PC-9 (cell line): ENCODE data around the gene FOXJ3. TPM values are rescaled to one million over a fixed set of nuclear protein-coding genes. Genes with fewer than 3 reads are reported as not detected.

Experiments used
- BruUV-seq: library from RNA; stranded (reverse); fragments of 400-500 nt; replicated peaks from 2 replicates; lab custom pipeline; 2021; lab: Mats Ljungman, UMichigan
- CTCF ChIA-PET: fragments of 300-600 bp; sonication (Branson Sonifier 250); formaldehyde crosslinking; loops from one replicate; lab custom pipeline; 2022; ENCODE audit warnings: antibody characterized with exemption; lab: Charles Lee
- POLR2A ChIA-PET: fragments of 300-600 bp; sonication (Branson Sonifier 250); formaldehyde crosslinking; loops from one replicate; lab custom pipeline; 2022; ENCODE audit warnings: antibody characterized with exemption; ENCODE audit not compliant: unreplicated experiment; lab: Charles Lee
- DNase-seq, 2 experiments: peaks; one replicate each; pipeline versions ENCODE4 v3.0.0 to v3.0.0-alpha.2; 2015 to 2022; ENCODE audit warnings: mixed read lengths in 1 of 2
- H2AFZ ChIP-seq: fragments of 200-600 bp; sonication (generic); 2 replicates; pipeline ENCODE4 v1.8.1; 2017; ENCODE audit warnings: antibody characterized with exemption
- H3F3A ChIP-seq: fragments of 200-600 bp; sonication (generic); 2 replicates; pipeline ENCODE4 v1.8.1; 2017; ENCODE audit warnings: antibody characterized with exemption, mild to moderate bottlenecking, low read depth; ENCODE audit not compliant: insufficient read depth
- H3K27ac ChIP-seq: fragments of 200-600 bp; sonication (generic); 2 replicates; pipeline ENCODE4 v1.6.1; 2016; ENCODE audit warnings: mixed run types
- H3K27me3 ChIP-seq: fragments of 200-600 bp; sonication (generic); 2 replicates; pipeline ENCODE4 v1.6.1; 2016; ENCODE audit warnings: low read depth, mixed run types; ENCODE audit not compliant: insufficient read depth
- H3K36me3 ChIP-seq: fragments of 200-600 bp; sonication (generic); 2 replicates; pipeline ENCODE4 v1.6.1; 2016; ENCODE audit warnings: low read depth, mixed run types
- H3K4me1 ChIP-seq: fragments of 200-600 bp; sonication (generic); replicated peaks from 2 replicates; pipeline ENCODE4 v1.6.1; 2016; ENCODE audit warnings: mixed run types; ENCODE audit not compliant: insufficient read depth
- H3K4me2 ChIP-seq: fragments of 200-600 bp; sonication (generic); 2 replicates; pipeline ENCODE4 v1.6.1; 2017; ENCODE audit warnings: mixed run types
- H3K4me3 ChIP-seq: fragments of 200-600 bp; sonication (generic); 2 replicates; pipeline ENCODE4 v1.6.1; 2016; ENCODE audit warnings: mixed run types
- H3K79me2 ChIP-seq: fragments of 200-600 bp; sonication (generic); 2 replicates; pipeline ENCODE4 v1.6.1; 2017; ENCODE audit warnings: low read depth, mixed run types
- H3K9me2 ChIP-seq: fragments of 200-600 bp; sonication (generic); 2 replicates; pipeline ENCODE4 v1.8.1; 2017; ENCODE audit warnings: mild to moderate bottlenecking; ENCODE audit not compliant: insufficient read depth
- H3K9me3 ChIP-seq: fragments of 200-600 bp; sonication (generic); 2 replicates; pipeline ENCODE4 v1.8.1; 2016; ENCODE audit warnings: low read depth; ENCODE audit not compliant: insufficient read depth
- H4K20me1 ChIP-seq: fragments of 200-600 bp; sonication (generic); 2 replicates; pipeline ENCODE4 v1.8.1; 2017; ENCODE audit not compliant: insufficient read depth
- CTCF ChIP-seq: fragments of 200-600 bp; sonication (generic); conservative IDR thresholded peaks from 2 replicates; pipeline ENCODE4 v1.6.1; 2017; ENCODE audit warnings: mixed run types, antibody characterized with exemption, mild to moderate bottlenecking, moderate library complexity
- EZH2 ChIP-seq: fragments of 200-600 bp; sonication (generic); IDR thresholded peaks from 2 replicates; pipeline ENCODE4 v1.8.0; 2017; ENCODE audit warnings: antibody characterized with exemption, low read depth
- intact Hi-C: fragments of 100-400 bp; cut with micrococcal nuclease; formaldehyde crosslinking; loops from one replicate; pipeline ENCODE4 v1.10.0; 2022; ENCODE audit not compliant: unreplicated experiment
- total RNA-seq: library from RNA; stranded (reverse); gene quantifications from 2 replicates; pipeline ENCODE4 v1.2.3, GENCODE V29; 2021

Gene FOXJ3
- total RNA-seq, 1 experiment from 2014 or later, result 60.4 TPM

DNA sequence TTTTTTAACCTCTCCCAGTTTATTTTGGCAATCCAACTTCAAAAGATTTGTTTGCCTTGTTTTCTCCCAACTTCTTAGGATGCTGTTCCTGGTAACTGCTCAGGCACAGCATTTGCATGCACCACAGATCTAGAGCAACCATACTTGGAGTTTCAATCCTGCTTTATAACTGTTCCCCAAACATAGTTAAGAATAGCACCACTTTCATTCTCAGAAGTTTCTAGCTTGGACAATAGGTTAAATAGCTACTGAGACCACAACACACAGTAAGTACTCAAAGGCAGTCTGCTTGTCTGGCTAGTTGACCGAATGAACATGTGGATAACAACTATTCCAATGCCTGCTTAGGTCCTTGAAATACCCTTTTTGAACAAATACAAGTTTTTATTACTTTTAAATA, 76.8 kb downstream of the FOXJ3 start:
- CTCF ChIA-PET, result no interaction called here
- Histone ChIP-seq H3K27me3 (no peaks in the 10 kb centered on the region), H3K4me1 (no peaks in the 10 kb centered on the region), H2AFZ (no peak overlapping the region), H3K36me3 (peaks cover 21% of the 10 kb centered on the region), H3K4me2 (no peak overlapping the region), H3F3A (peaks cover 26% of the 10 kb centered on the region; the same call in 1 of the 2 replicates), H4K20me1 (peaks cover 10% of the 10 kb centered on the region; the same call in 1 of the 2 replicates), H3K4me3 (no peak overlapping the region), H3K9me3 (no peaks in the 10 kb centered on the region), H3K27ac (no peak overlapping the region), H3K79me2 (peaks cover 80% of the 10 kb centered on the region), H3K9me2 (no peaks in the 10 kb centered on the region)
- DNase-seq, result no peak
- POLR2A ChIA-PET, result interaction anchor here (0.5 to 0.6 kb wide), 3 partner anchors 65 to 1186 kb away, joined by 4 to 9 read pairs (median 5); no protein-coding TSS in a partner anchor
- intact Hi-C loops, result no loop called here
- no peak for TF ChIP-seq CTCF
- no peak for TF ChIP-seq EZH2
- no TSS peak for BruUV-seq

GRCh38 chr1:42251042-42251441, 84.0 kb downstream of the FOXJ3 start:
- no peak for DNase-seq
- Histone ChIP-seq H3K4me3 (no peak overlapping the region), H3F3A (peaks cover 26% of the 10 kb centered on the region), H3K27ac (no peak overlapping the region), H3K79me2 (peaks cover 62% of the 10 kb centered on the region), H3K4me1 (no peaks in the 10 kb centered on the region), H4K20me1 (peaks cover 26% of the 10 kb centered on the region), H3K27me3 (no peaks in the 10 kb centered on the region), H3K9me2 (no peaks in the 10 kb centered on the region), H3K36me3 (peaks cover 19% of the 10 kb centered on the region; the same call in 1 of the 2 replicates), H3K9me3 (peaks cover 8% of the 10 kb centered on the region; the same call in 1 of the 2 replicates), H2AFZ (no peak overlapping the region), H3K4me2 (no peak overlapping the region)
- POLR2A ChIA-PET, result no interaction called here
- no peak for TF ChIP-seq EZH2
- TF ChIP-seq CTCF, result no peak
- intact Hi-C loops, result no loop called here
- no TSS peak for BruUV-seq
- CTCF ChIA-PET, result interaction anchor here (0.7 kb wide), 1 partner anchor 10 kb away, joined by 8 read pairs; no protein-coding TSS in a partner anchor

DNA sequence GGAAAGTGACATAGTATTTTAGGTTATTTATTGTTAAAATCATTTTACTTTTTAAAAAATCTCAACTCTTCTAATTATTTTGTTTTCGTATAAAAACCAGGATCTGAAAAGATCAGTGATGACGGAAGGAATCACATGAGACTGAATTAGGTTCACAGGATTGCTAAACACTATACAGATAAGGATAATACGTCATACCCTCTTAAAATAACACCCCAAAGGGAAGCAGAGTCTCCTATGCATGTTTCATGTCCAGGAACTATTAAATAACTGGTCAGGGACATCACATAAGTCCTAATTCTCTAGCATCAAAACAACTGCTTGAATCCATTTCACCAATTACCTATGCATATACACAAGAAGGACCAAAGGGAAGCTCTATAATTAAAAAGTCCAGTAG, 84.9 kb downstream of the FOXJ3 start:
- no TSS peak for BruUV-seq
- peaks cover 8% of the 10 kb centered on the region; the same call in 1 of the 2 replicates for H3K9me3 ChIP-seq
- no peak for DNase-seq
- no peak overlapping the region for H2AFZ ChIP-seq
- POLR2A ChIA-PET, result no interaction called here
- TF ChIP-seq EZH2 (no peak), CTCF (no peak)
- H3K4me1 ChIP-seq, result no peaks in the 10 kb centered on the region
- no peak overlapping the region for H3K4me2 ChIP-seq
- CTCF ChIA-PET, result no interaction called here
- no peaks in the 10 kb centered on the region for H3K9me2 ChIP-seq
- no peaks in the 10 kb centered on the region for H3K27me3 ChIP-seq
- H4K20me1 ChIP-seq, result peaks cover 33% of the 10 kb centered on the region
- no peak overlapping the region for H3K27ac ChIP-seq
- H3K36me3 ChIP-seq, result peaks cover 19% of the 10 kb centered on the region; the same call in 1 of the 2 replicates
- peaks cover 26% of the 10 kb centered on the region for H3F3A ChIP-seq
- intact Hi-C loops, result no loop called here
- H3K79me2 ChIP-seq, result peaks cover 62% of the 10 kb centered on the region
- no peak overlapping the region for H3K4me3 ChIP-seq
